ENCODE results near the gene GALK2.

The GALK2 gene

GRCh38 chr15:49293941-49294340, 123.9 kb downstream of the GALK2 start:
- no peak overlapping the region for H3K4me3 ChIP-seq (ENCODE audit: low read depth, low read length)
- no peak for DNase-seq (ENCODE audit: low read depth)
- TF ChIP-seq CTCF (IDR thresholded peaks at IDR 0.05; ENCODE audit: low read depth, low read length, missing control alignments) = no peak

- no peak overlapping the region for H3K4me3 ChIP-seq (ENCODE audit: low read depth, low read length)
- no peak for TF ChIP-seq CTCF (IDR thresholded peaks at IDR 0.05; ENCODE audit: low read depth, low read length, missing control alignments)
- no peak for DNase-seq (ENCODE audit: low read depth)
These were observed 126.2 kb downstream of the GALK2 start for GRCh38 chr15:49296258-49296657.

- DNase-seq (ENCODE audit: low read depth) = no peak
- no peak for TF ChIP-seq CTCF (IDR thresholded peaks at IDR 0.05; ENCODE audit: low read depth, low read length, missing control alignments)
- no peak overlapping the region for H3K4me3 ChIP-seq (ENCODE audit: low read depth, low read length)
These were observed 127.5 kb downstream of the GALK2 start for GRCh38 chr15:49297584-49297983.

GRCh38 chr15:49300856-49301255, 130.8 kb downstream of the GALK2 start:
- H3K4me3 ChIP-seq (ENCODE audit: low read depth, low read length) = no peak overlapping the region
- TF ChIP-seq CTCF (IDR thresholded peaks at IDR 0.05; ENCODE audit: low read depth, low read length, missing control alignments) = no peak
- DNase-seq (ENCODE audit: low read depth) = no peak

GRCh38 chr15:49301562-49301961, 131.5 kb downstream of the GALK2 start:
- no peak for TF ChIP-seq CTCF (IDR thresholded peaks at IDR 0.05; ENCODE audit: low read depth, low read length, missing control alignments)
- DNase-seq (ENCODE audit: low read depth) = no peak
- no peak overlapping the region for H3K4me3 ChIP-seq (ENCODE audit: low read depth, low read length)

- H3K4me3 ChIP-seq (ENCODE audit: low read depth, low read length) = no peak overlapping the region
- no peak for TF ChIP-seq CTCF (IDR thresholded peaks at IDR 0.05; ENCODE audit: low read depth, low read length, missing control alignments)
- no peak for DNase-seq (ENCODE audit: low read depth)
These were observed 133.0 kb downstream of the GALK2 start for GRCh38 chr15:49303003-49303402.

- H3K4me3 ChIP-seq (ENCODE audit: low read depth, low read length) = no peak overlapping the region
- no peak for TF ChIP-seq CTCF (IDR thresholded peaks at IDR 0.05; ENCODE audit: low read depth, low read length, missing control alignments)
- no peak for DNase-seq (ENCODE audit: low read depth)
These were observed 136.5 kb downstream of the GALK2 start for GRCh38 chr15:49306551-49306950.

All from GM12864 (cell line).